T-helper 1 cell (primary cell): ENCODE data around the gene MRGPRE.

Experiments used
- DNase-seq, 5 donors: peaks; one replicate each; pipeline ENCODE4 v3.0.0-alpha.2; 2012 to 2020

The MRGPRE gene

GRCh38 chr11:3207526-3208189 lies 24.6 kb downstream of the MRGPRE start:
- no peak for DNase-seq

GRCh38 chr11:3206922-3207204 lies 25.4 kb downstream of the MRGPRE start:
- DNase-seq: no peak

GRCh38 chr11:3206156-3206921 lies 25.9 kb downstream of the MRGPRE start:
- no peak for DNase-seq

DNA sequence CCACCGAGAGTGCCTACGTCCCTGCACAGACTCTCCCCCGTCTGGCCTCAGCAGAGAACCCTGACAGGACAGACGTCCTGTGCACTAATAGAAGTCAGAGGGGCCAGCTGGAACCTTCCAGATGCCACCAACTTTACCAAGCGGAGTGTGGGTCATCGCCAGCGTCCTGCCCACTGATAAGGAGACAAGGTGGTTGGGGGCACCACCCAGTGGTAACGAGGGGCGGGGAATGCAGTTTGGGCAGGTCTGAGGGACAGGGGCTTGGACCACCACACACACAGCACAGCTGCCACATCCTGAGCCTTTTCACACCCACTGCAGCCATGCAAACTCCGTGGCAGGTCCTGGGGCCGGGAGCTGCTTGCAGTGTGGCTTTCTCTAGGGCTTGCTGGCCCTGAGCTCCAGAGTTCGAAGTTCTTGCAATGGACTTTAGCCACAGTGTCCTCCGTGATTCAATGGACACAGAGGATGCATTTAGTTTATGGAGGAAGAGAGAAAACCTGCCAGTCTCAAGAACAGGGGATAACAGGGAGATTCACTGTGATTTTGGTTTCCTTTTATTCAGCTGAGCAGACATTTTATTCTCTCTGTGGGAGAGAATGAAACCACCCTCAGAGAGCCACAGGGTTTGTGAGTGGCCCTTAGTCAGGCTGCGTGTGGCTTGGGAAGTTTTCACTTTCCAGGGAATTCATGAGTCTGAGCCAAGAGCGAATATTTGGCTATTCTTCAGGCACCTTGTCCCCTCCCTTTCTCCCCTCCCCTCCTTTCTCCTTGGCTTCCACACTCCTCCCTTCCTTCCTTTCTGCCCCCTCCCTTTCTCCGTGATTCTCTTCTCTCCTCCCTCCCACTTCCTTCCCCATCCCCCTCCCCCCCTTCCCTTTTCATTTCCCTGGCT lies 26.7 kb downstream of the MRGPRE start:
- DNase-seq: no peak

DNA sequence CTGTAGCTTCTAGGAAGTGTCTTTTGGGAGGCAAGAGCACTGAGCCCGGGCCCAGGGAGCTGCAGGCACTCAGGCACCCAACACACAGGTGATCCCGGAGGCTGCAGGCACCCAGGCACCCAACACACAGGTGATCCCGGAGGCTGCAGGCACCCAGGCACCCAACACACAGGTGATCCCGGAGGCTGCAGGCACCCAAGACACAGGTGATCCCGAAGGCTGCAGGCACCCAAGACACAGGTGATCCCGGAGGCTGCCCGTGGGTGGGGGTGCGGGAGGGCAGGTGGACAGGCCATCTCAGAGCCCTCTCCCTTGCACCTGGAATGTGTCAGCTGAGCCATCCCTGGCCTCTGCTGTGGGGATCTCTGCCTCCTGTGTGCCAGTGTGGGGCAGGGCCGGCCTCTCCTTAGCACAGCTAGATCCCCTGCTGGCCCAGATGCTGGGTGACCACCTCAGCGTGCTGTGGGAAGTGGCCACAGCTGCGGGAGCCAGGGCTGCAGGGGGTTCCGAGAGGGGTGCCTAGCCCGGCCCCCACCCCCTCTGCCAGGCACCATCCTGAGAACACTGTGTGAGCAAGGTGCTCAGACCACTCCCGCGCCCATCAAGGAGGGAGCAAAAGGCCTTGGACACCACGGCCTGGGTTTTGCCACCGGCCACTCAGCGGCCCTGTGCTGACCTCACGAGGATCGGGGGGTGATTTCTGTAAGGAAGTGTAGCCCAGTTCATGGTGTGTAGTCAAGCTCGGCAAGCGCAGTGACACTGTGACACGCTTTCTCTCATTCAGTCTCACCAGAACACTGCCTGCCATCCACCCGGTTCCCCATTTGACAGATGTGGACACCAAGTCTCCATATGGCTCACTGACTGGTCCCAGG lies 27.8 kb downstream of the MRGPRE start:
- no peak for DNase-seq

DNA sequence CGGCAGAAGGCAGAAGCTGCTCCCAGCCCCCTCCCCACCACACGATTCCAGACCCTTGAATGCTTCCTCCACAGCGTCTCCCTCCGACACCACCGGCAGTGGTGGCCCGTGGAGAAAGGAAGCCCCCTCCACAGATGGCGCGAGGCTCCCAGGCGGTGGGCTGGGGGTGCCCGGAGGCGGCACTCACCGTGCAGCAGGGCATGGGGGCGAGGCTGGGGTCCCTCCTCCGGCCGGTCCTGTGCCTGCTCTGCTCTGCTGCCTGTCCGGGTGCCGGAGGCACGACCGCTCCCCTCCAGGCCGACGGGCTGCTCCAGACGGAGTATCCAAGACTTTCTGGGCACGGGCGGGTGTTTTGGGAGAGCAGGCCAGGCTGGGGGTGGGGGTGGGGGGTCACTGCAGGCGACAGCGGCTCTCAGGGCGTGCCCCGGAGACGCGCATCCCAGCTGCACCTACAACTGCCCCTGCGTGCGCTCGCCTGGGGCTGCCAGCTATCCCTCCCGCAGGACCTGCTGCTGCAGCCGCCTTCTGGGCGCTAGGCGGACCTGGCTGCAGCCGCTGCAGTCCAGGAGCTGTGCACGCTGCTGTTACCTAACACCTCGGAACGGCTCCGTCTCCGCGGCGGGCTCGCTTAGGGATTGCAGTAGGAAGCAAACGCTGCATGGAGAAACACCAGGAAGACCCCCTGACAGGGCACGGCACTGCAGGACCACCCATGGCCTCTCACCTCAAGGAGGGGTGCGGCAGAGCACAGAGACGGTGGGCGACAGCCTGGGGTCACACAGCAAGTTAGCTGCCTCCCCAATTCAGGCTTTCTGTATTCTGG lies 28.8 kb downstream of the MRGPRE start:
- no peak for DNase-seq

DNA sequence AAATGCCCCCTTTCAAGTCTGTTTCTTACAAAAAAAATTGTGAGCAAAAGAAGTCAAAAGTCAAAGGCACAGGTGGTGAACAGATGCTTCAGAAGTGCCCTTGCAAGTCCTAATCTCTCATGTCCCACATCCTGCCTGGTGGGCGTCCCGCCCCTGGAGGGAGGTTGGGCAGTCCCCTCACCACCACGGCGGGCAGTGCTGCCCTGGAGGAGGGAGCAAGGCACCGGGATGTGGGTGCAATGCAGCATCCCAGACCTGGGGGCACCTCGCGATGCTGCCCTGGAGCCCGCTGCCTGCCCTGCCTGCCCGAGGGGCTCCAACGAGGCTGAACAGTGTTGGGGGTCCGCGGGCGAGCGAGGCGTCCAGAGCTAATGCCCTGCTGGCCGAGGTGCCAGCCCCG lies 29.5 kb downstream of the MRGPRE start:
- DNase-seq: no peak

DNA sequence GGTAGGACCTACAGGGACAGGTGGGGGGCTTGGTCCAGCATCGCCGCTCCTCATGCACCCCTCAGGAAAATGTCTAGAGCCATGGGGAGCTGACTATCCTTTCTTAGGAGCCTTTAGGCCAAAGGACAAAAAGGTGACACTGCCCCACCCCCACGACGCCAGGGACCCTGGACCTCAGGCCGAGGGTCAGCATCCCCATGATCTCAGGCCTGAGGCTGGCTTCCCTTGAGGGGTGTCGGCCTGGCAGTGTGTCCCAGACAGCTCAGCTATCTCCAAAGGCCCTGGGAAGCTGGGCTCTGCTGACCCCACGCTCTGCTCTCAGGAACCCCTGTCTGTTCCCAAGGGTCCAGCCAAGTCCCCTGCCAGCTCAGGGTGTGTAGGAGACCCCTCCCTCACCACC lies 29.9 kb downstream of the MRGPRE start:
- DNase-seq: no peak

DNA sequence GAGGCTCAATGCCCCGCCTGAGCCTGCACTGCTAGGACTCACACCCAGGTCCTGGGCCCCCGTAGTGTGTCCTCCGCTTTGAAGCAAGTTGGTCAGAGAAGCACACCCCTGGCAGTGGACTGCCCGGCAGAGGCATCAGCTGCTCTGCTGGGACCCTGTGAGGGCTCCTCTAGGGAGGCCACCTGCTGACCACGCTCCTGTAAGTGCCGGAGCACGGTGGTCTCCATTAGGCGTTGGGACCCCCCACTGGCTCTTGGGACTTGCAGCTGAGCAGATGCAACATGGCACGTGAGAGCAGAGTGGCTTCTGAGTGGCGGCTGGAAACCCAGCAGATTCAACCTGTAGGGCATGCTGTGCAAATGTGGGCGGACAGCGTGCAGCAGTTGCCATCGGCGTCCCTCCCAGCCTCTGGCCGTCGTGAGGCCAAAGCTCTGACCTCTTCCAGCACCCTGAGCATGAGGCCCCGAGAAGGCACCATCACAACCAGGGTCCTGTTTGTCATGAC lies 30.5 kb downstream of the MRGPRE start:
- no peak for DNase-seq

GRCh38 chr11:3201112-3201581 lies 31.1 kb downstream of the MRGPRE start:
- DNase-seq: no peak

- no peak for DNase-seq
These were observed 31.7 kb downstream of the MRGPRE start for GRCh38 chr11:3200388-3201111.

DNA sequence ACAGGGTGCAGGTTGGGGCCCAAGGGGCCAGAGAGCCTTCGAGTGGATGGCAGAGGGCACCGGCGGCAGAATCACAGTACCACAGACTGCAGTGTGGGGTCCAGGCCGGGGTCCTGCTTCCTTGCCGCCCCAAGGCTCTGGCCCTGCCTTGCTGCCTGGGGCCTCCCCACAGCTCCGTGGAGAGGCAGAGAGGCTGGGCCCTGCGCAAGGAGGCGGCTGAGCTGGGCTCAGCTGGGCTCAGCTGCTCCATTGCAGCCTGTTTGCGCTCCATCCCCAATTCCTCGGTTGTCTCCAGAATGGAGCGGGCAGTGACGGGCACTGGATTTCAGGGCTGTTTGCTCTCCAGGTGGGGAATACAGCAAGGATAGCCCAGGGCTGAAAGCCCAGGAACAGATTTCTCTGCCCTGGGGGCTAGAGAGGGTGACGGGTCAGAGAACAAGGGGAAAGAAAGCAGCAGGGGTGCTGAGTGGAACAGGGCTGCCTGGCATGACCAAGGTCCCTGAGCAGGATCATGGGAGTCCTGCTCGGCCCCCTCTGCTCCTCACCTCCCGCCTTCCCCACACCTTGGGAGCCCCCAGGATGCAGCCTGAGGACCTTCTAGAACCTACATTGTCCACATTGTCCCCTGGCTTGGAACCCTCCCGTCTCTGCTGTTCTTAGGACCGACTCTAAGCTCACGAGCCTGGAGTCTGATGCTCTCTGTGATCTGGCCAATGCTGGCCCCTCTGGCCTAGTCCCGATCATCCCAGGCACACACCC lies 32.5 kb downstream of the MRGPRE start:
- DNase-seq: no peak

DNA sequence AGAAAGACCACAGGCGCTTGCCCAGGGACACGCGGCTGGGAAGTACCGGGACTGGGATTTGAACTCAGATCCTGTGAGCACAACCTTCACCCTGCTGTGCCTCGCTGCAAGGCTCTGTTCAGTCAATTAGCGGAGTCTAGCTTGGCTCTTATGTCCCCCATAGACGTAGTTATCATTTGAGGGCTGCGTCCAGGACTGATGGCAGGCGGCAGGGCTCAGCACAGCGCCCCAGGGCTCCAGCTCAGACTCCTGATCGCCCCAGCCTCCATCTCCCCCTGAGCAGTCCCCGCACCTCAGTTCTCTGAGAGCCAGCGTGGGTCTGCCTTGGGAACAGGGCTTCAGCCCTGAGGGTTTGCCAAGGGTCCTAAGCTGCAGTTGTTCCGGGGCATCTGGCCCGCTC lies 33.4 kb downstream of the MRGPRE start:
- no peak for DNase-seq

- no peak for DNase-seq
These were observed 34.2 kb downstream of the MRGPRE start for GRCh38 chr11:3197878-3198528.

DNA sequence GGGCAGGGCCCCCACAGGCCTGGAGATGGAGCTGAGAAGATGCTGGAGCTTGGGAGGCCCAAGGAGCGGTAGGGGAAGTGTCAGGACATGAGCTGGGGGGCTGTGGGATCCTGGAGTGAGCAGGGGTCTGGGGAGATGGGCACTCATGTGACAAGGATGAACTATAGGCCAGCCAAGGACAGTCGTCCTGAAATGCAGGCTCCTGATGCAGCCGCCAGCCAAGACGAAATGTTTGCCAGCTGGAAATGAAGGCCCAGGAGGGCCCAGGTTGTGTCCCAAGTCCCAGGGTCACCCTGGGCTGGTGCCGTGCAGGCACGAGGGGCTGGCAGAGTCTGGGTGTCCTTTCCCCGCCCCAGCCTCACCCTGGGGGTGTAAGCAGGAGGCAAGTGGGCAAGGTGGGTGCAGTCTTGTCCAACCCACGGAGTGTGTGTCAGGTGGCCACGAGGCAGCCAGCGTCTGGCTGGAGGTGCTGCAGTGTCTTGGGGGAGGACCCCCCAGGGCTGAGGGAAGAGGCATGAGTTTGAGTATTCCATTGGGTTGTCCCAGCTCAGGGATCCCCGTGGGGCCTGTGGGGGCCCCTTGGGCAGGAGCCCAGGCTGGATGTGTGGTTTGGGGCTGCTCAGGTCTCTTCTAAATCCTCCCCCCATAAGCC lies 35.0 kb downstream of the MRGPRE start:
- DNase-seq: no peak

DNA sequence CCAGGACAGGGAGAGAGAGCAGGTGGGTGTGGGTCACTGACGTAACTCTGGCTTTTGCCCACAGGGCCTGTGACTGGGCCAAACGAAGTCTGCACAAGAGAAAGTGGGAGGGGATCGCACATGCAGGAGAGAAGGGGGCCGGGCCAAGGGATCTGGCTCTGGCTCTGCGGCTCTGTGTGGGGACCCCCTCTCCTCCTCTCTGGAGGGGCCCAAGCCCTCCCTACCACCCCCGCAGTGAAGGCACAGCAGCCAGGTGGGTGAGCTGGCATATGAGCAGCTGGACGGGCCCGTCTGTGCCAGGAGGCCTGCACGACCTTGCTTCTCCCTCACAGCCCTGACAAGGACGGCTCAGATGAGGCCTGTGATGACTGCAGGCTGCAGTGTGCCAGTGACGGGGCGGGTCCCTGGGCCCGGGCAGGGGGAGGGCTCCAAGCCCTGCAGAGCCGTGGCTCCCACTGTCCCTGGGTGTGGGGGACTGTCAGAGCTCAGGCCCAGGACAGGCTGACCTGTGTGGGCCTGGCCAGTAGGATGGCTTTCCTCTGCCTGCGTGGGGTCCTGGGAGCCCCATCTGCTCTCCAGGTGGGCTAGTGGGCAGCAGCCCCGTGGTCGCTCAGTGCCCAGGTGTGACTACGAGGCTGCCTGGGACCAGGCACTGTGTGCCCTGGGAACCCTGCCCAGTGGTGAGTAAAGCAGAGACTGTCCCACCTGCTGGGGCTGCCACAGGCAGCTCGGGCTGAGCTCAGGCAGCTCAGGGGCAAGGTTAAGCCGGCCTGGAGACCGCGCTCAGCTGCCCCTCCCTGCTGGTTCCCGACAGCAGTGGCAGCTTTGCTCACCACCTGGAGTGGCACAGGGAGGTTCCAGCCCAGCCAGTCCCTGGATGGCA lies 35.8 kb downstream of the MRGPRE start:
- no peak for DNase-seq

DNA sequence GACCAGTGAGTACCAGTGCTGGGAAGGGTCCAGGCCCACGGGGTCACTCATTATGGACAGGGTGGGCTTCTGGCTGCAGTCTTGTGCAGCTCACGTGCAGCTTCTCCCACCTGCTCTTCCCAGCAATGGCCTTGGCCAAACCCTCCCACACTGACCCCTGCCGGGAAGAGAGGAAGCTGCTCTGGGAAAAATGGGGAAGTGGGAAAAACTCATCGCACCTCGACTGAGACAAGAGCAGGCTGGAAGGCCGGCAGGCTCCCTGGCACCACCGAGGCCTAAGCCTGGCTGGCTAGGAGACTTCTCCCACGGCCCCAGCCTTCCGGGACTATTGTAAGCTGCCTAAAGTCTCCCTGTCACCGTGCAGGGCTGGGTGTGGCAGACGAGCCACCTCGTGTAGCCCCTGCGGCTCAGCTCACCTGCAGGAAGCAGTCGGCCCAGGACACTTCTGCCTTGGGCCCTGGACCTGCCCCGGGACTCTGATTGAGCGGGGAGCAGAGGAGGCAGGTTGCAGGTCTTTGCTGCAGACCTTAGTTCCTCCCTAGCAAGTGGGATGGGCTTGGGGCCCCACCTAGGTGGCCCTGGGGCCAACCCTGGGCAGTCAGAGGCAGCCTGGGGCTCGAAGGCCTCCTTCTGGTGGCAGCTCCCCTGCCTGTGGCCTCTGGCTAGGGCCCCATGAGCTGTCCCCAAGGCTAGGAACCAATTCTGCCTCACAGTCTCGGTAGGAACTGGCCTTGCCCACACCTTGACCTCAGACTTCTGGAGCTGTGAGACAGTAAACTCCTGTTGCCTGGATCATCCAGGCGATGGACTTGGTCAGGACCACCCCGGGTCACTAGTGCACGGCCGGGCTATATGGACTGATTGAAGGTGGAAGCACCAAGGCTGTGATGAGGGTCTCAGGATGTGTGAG lies 36.7 kb downstream of the MRGPRE start:
- no peak for DNase-seq
